Neural cell (in vitro differentiated cells): ENCODE data around the gene MAMLD1.

Source experiments
- EP300 ChIP-seq: fragments of 450-650 bp; conservative IDR thresholded peaks from 2 replicates; pipeline ENCODE4 v1.6.1; 2014; ENCODE audit warnings: antibody characterized with exemption, mild to moderate bottlenecking, moderate library complexity; ENCODE audit not compliant: poor library complexity, severe bottlenecking
- EZH2 ChIP-seq: fragments of 200-600, 300-800 bp; shearing (Covaris generic), sonication (generic); IDR thresholded peaks from 2 replicates; pipeline ENCODE4 v1.6.1; 2014; ENCODE audit warnings: antibody characterized with exemption, low read length, borderline replicate concordance, mild to moderate bottlenecking; ENCODE audit not compliant: insufficient read depth, poor library complexity, severe bottlenecking
- POLR2AphosphoS5 ChIP-seq: IDR thresholded peaks from 2 replicates; pipeline ENCODE4 v1.6.1; 2012
- RAD21 ChIP-seq: fragments of 450-650 bp; conservative IDR thresholded peaks from 2 replicates; pipeline ENCODE4 v1.6.1; 2014; ENCODE audit warnings: antibody characterized with exemption, mild to moderate bottlenecking, moderate library complexity
- REST ChIP-seq: IDR thresholded peaks from 2 replicates; pipeline ENCODE4 v1.6.1; 2012; ENCODE audit warnings: borderline replicate concordance
- SMC3 ChIP-seq: fragments of 450-650 bp; conservative IDR thresholded peaks from 2 replicates; pipeline ENCODE4 v1.6.1; 2014; ENCODE audit warnings: antibody characterized with exemption, mild to moderate bottlenecking, moderate library complexity; ENCODE audit not compliant: poor library complexity
- TAF1 ChIP-seq: IDR thresholded peaks from 2 replicates; pipeline ENCODE4 v1.6.1; 2012; ENCODE audit warnings: low read depth
- TF ChIP-seq, protein P1 (sequence below): fragments of 450-650 bp; IDR thresholded peaks from 2 replicates; pipeline ENCODE4 v1.5.1; 2014; ENCODE audit warnings: antibody characterized with exemption, mild to moderate bottlenecking, moderate library complexity; ENCODE audit not compliant: poor library complexity, severe bottlenecking

DNA sequence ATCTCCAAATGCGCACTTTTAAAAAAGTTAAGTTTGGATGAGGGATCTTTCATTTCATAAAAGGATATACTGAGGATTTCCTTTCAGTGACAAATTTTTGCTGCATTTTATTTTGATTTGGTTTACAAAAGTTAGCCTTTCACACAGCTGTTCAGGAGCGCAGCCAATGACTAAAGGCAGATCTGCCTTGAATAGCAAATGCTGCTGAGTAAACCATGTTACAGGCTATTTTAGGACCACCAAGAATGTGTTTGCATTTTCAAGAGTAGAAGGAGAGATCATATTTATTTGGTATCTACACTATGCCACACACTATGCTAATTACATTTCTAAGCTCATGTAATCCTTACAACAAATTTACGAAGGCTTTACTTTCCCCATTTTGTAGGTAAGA, 92.1 kb downstream of the MAMLD1 start:
- no peak for TF ChIP-seq EZH2
- TF ChIP-seq, protein P1, sequence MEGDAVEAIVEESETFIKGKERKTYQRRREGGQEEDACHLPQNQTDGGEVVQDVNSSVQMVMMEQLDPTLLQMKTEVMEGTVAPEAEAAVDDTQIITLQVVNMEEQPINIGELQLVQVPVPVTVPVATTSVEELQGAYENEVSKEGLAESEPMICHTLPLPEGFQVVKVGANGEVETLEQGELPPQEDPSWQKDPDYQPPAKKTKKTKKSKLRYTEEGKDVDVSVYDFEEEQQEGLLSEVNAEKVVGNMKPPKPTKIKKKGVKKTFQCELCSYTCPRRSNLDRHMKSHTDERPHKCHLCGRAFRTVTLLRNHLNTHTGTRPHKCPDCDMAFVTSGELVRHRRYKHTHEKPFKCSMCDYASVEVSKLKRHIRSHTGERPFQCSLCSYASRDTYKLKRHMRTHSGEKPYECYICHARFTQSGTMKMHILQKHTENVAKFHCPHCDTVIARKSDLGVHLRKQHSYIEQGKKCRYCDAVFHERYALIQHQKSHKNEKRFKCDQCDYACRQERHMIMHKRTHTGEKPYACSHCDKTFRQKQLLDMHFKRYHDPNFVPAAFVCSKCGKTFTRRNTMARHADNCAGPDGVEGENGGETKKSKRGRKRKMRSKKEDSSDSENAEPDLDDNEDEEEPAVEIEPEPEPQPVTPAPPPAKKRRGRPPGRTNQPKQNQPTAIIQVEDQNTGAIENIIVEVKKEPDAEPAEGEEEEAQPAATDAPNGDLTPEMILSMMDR: no peak
- no peak for TF ChIP-seq SMC3
- TF ChIP-seq EP300: no peak
- no peak for TF ChIP-seq POLR2AphosphoS5
- TF ChIP-seq TAF1: no peak
- no peak for TF ChIP-seq RAD21
- no peak for TF ChIP-seq REST
